ENCODE data around the gene COPS7A. TPM values are rescaled to one million over a fixed set of nuclear protein-coding genes. Genes with fewer than 3 reads are reported as not detected.
"Not testable (repeated sequence)": the region's sequence is repeated elsewhere in the genome, so short reads cannot be mapped to it uniquely, and the experiment has no call there.

Gene COPS7A
- total RNA-seq, 1 experiment from 2014 or later, result 55.5 TPM

- TF ChIP-seq CTCF (IDR thresholded peaks at IDR 0.05; ENCODE audit: unreplicated experiment), result peak; percentile 57
- Mint-ChIP-seq H3K4me3 (ENCODE audit: unreplicated experiment) (peak overlapping the region; percentile 34), H3K9me3 (ENCODE audit: unreplicated experiment) (no peaks in the 10 kb centered on the region), H3K36me3 (ENCODE audit: insufficient read depth, unreplicated experiment) (peaks cover 16% of the 10 kb centered on the region), H3K27me3 (ENCODE audit: insufficient read depth, unreplicated experiment) (no peaks in the 10 kb centered on the region), H3K27ac (ENCODE audit: low read depth, unreplicated experiment) (peak overlapping the region; percentile 14), H3K4me1 (ENCODE audit: insufficient read depth, unreplicated experiment) (peaks cover 9% of the 10 kb centered on the region)
- BruUV-seq (replicated peaks), result no TSS peak
- intact Hi-C loops (cut with micrococcal nuclease), result loop anchor here (1.0 kb wide), 3 partner anchors 18 to 90 kb away; partner anchors contain the start of gene MLF2
- ChIA-PET CTCF (interaction anchor here (0.6 to 9.4 kb wide), 14 partner anchors 9 to 229 kb away, joined by 3 to 83 read pairs (median 4); partner anchors contain the start of genes MLF2 and SPSB2), POLR2A (interaction anchor here (0.9 to 6.6 kb wide), 6 partner anchors 12 to 99 kb away, joined by 3 to 46 read pairs (median 5); partner anchors contain the start of genes COPS7A, MLF2 and ZNF384)
- peak; percentile 85 for DNase-seq (ENCODE audit: unreplicated experiment)
These were observed 11.8 kb downstream of the COPS7A start for GRCh38 chr12:6735448-6736191.

- H3K27me3 Mint-ChIP-seq (ENCODE audit: insufficient read depth, unreplicated experiment), result no peaks in the 10 kb centered on the region
- POLR2A ChIA-PET, result interaction anchor here (0.7 to 6.6 kb wide), 7 partner anchors 12 to 340 kb away, joined by 3 to 46 read pairs (median 5); partner anchors contain the start of genes MLF2 and ZNF384
- intact Hi-C loops (cut with micrococcal nuclease), result no loop called here
- no peak overlapping the region for H3K27ac Mint-ChIP-seq (ENCODE audit: low read depth, unreplicated experiment)
- no peaks in the 10 kb centered on the region for H3K9me3 Mint-ChIP-seq (ENCODE audit: unreplicated experiment)
- H3K4me1 Mint-ChIP-seq (ENCODE audit: insufficient read depth, unreplicated experiment), result peaks cover 9% of the 10 kb centered on the region
- CTCF ChIA-PET, result interaction anchor here (0.6 to 9.4 kb wide), 9 partner anchors 12 to 262 kb away, joined by 3 to 83 read pairs (median 5); partner anchors contain the start of genes MLF2 and PTMS
- DNase-seq (ENCODE audit: unreplicated experiment), result no peak
- H3K36me3 Mint-ChIP-seq (ENCODE audit: insufficient read depth, unreplicated experiment), result peaks cover 6% of the 10 kb centered on the region
- no peak for TF ChIP-seq CTCF (IDR thresholded peaks at IDR 0.05; ENCODE audit: unreplicated experiment)
- H3K4me3 Mint-ChIP-seq (ENCODE audit: unreplicated experiment), result no peak overlapping the region
- BruUV-seq (replicated peaks), result no TSS peak
These were observed 12.9 kb downstream of the COPS7A start for GRCh38 chr12:6736754-6737153.

- intact Hi-C loops (cut with micrococcal nuclease); BruUV-seq (replicated peaks); H3K4me3 Mint-ChIP-seq (ENCODE audit: unreplicated experiment); H3K27me3 Mint-ChIP-seq (ENCODE audit: insufficient read depth, unreplicated experiment); H3K9me3 Mint-ChIP-seq (ENCODE audit: unreplicated experiment); H3K4me1 Mint-ChIP-seq (ENCODE audit: insufficient read depth, unreplicated experiment); H3K36me3 Mint-ChIP-seq (ENCODE audit: insufficient read depth, unreplicated experiment); H3K27ac Mint-ChIP-seq (ENCODE audit: low read depth, unreplicated experiment); DNase-seq (ENCODE audit: unreplicated experiment): not testable (repeated sequence)
- ChIA-PET CTCF (interaction anchor here (1.1 to 1.8 kb wide), 3 partner anchors 11 to 84 kb away, joined by 3 to 23 read pairs (median 3); partner anchors contain the start of gene MLF2), POLR2A (interaction anchor here (1.0 to 3.7 kb wide), 2 partner anchors 11 to 92 kb away, joined by 3 to 31 read pairs; partner anchors contain the start of gene MLF2)
These were observed 18.2 kb downstream of the COPS7A start for GRCh38 chr12:6742080-6742479.

GRCh38 chr12:6742834-6743233 lies 19.0 kb downstream of the COPS7A start:
- H3K27ac Mint-ChIP-seq (ENCODE audit: low read depth, unreplicated experiment), result no peak overlapping the region
- no peak for DNase-seq (ENCODE audit: unreplicated experiment)
- H3K27me3 Mint-ChIP-seq (ENCODE audit: insufficient read depth, unreplicated experiment), result no peaks in the 10 kb centered on the region
- H3K9me3 Mint-ChIP-seq (ENCODE audit: unreplicated experiment), result no peaks in the 10 kb centered on the region
- BruUV-seq (replicated peaks), result no TSS peak
- peaks cover 8% of the 10 kb centered on the region for H3K4me1 Mint-ChIP-seq (ENCODE audit: insufficient read depth, unreplicated experiment)
- intact Hi-C loops (cut with micrococcal nuclease), result no loop called here
- TF ChIP-seq CTCF (IDR thresholded peaks at IDR 0.05; ENCODE audit: unreplicated experiment), result no peak
- H3K4me3 Mint-ChIP-seq (ENCODE audit: unreplicated experiment), result no peak overlapping the region
- CTCF ChIA-PET, result interaction anchor here (1.0 to 1.8 kb wide), 4 partner anchors 10 to 83 kb away, joined by 3 to 23 read pairs (median 3); partner anchors contain the start of gene MLF2
- H3K36me3 Mint-ChIP-seq (ENCODE audit: insufficient read depth, unreplicated experiment), result peaks cover 13% of the 10 kb centered on the region
- POLR2A ChIA-PET, result interaction anchor here (0.9 to 3.7 kb wide), 3 partner anchors 10 to 93 kb away, joined by 3 to 31 read pairs (median 3); partner anchors contain the start of genes COPS7A and MLF2

- H3K4me1 Mint-ChIP-seq (ENCODE audit: insufficient read depth, unreplicated experiment); BruUV-seq (replicated peaks); H3K27ac Mint-ChIP-seq (ENCODE audit: low read depth, unreplicated experiment); H3K9me3 Mint-ChIP-seq (ENCODE audit: unreplicated experiment); H3K27me3 Mint-ChIP-seq (ENCODE audit: insufficient read depth, unreplicated experiment); DNase-seq (ENCODE audit: unreplicated experiment); intact Hi-C loops (cut with micrococcal nuclease); H3K4me3 Mint-ChIP-seq (ENCODE audit: unreplicated experiment): not testable (repeated sequence)
- peaks cover 18% of the 10 kb centered on the region for H3K36me3 Mint-ChIP-seq (ENCODE audit: insufficient read depth, unreplicated experiment)
- ChIA-PET CTCF (interaction anchor here (1.0 to 1.8 kb wide), 4 partner anchors 10 to 83 kb away, joined by 3 to 23 read pairs (median 3); partner anchors contain the start of gene MLF2), POLR2A (interaction anchor here (0.9 to 3.7 kb wide), 3 partner anchors 10 to 94 kb away, joined by 3 to 31 read pairs (median 3); partner anchors contain the start of genes COPS7A and MLF2)
These were observed 19.5 kb downstream of the COPS7A start for GRCh38 chr12:6743300-6743699.
